ENCODE measurements around the gene CXCL12.

Gene CXCL12

GRCh38 chr10:44357023-44357540, 27.8 kb downstream of the CXCL12 start:
- Histone ChIP-seq H3K4me1 (ENCODE audit: insufficient read depth, low read length) (peaks cover 4% of the 10 kb centered on the region; the same call in 1 of the 2 replicates), H3K9ac (ENCODE audit: low read depth, low read length) (no peak overlapping the region), H3K4me3 (ENCODE audit: low read length) (no peak overlapping the region), H3K27me3 (ENCODE audit: insufficient read depth, low read length) (no peaks in the 10 kb centered on the region), H3K9me3 (ENCODE audit: insufficient read depth, low read depth, low read length) (no peaks in the 10 kb centered on the region), H3K27ac (ENCODE audit: low read depth, low read length) (no peak overlapping the region), H3K36me3 (ENCODE audit: insufficient read depth, low read length) (no peaks in the 10 kb centered on the region)
- WGBS: 94% methylated on average over 10 of the region's 10 CpGs

GRCh38 chr10:44356139-44357022, 28.5 kb downstream of the CXCL12 start:
- Histone ChIP-seq H3K9ac (ENCODE audit: low read depth, low read length) (no peak overlapping the region), H3K4me3 (ENCODE audit: low read length) (no peak overlapping the region), H3K9me3 (ENCODE audit: insufficient read depth, low read depth, low read length) (no peaks in the 10 kb centered on the region), H3K4me1 (ENCODE audit: insufficient read depth, low read length) (peaks cover 6% of the 10 kb centered on the region; the same call in 1 of the 2 replicates), H3K27me3 (ENCODE audit: insufficient read depth, low read length) (no peaks in the 10 kb centered on the region), H3K27ac (ENCODE audit: low read depth, low read length) (no peak overlapping the region), H3K36me3 (ENCODE audit: insufficient read depth, low read length) (no peaks in the 10 kb centered on the region)
- WGBS: 79% methylated on average over 19 of the region's 20 CpGs

GRCh38 chr10:44355630-44356029, 29.3 kb downstream of the CXCL12 start:
- Histone ChIP-seq H3K4me1 (ENCODE audit: insufficient read depth, low read length) (peaks cover 6% of the 10 kb centered on the region; the same call in 1 of the 2 replicates), H3K4me3 (ENCODE audit: low read length) (no peak overlapping the region), H3K27me3 (ENCODE audit: insufficient read depth, low read length) (no peaks in the 10 kb centered on the region), H3K27ac (ENCODE audit: low read depth, low read length) (no peak overlapping the region), H3K36me3 (ENCODE audit: insufficient read depth, low read length) (no peaks in the 10 kb centered on the region), H3K9ac (ENCODE audit: low read depth, low read length) (no peak overlapping the region), H3K9me3 (ENCODE audit: insufficient read depth, low read depth, low read length) (no peaks in the 10 kb centered on the region)
- WGBS: 90% methylated on average over 3 of the region's 3 CpGs

GRCh38 chr10:44354771-44355170, 30.1 kb downstream of the CXCL12 start:
- H3K4me3 ChIP-seq (ENCODE audit: low read length): no peak overlapping the region
- no peak overlapping the region for H3K27ac ChIP-seq (ENCODE audit: low read depth, low read length)
- no peaks in the 10 kb centered on the region for H3K36me3 ChIP-seq (ENCODE audit: insufficient read depth, low read length)
- H3K9ac ChIP-seq (ENCODE audit: low read depth, low read length): no peak overlapping the region
- H3K4me1 ChIP-seq (ENCODE audit: insufficient read depth, low read length): peaks cover 6% of the 10 kb centered on the region; the same call in 1 of the 2 replicates
- no peaks in the 10 kb centered on the region for H3K27me3 ChIP-seq (ENCODE audit: insufficient read depth, low read length)
- H3K9me3 ChIP-seq (ENCODE audit: insufficient read depth, low read depth, low read length): no peaks in the 10 kb centered on the region
- 93% methylated on average over 2 of the region's 2 CpGs for WGBS

GRCh38 chr10:44353721-44354120, 31.2 kb downstream of the CXCL12 start:
- H3K27ac ChIP-seq (ENCODE audit: low read depth, low read length): no peak overlapping the region
- WGBS: 96% methylated on average over 7 of the region's 7 CpGs
- no peak overlapping the region for H3K4me3 ChIP-seq (ENCODE audit: low read length)
- no peaks in the 10 kb centered on the region for H3K27me3 ChIP-seq (ENCODE audit: insufficient read depth, low read length)
- no peaks in the 10 kb centered on the region for H3K36me3 ChIP-seq (ENCODE audit: insufficient read depth, low read length)
- H3K9me3 ChIP-seq (ENCODE audit: insufficient read depth, low read depth, low read length): no peaks in the 10 kb centered on the region
- H3K9ac ChIP-seq (ENCODE audit: low read depth, low read length): no peak overlapping the region
- peaks cover 6% of the 10 kb centered on the region; the same call in 1 of the 2 replicates for H3K4me1 ChIP-seq (ENCODE audit: insufficient read depth, low read length)

- H3K4me1 ChIP-seq (ENCODE audit: insufficient read depth, low read length): peaks cover 6% of the 10 kb centered on the region; the same call in 1 of the 2 replicates
- H3K27ac ChIP-seq (ENCODE audit: low read depth, low read length): no peak overlapping the region
Observed at GRCh38 chr10:44353128-44353390, 31.8 kb downstream of the CXCL12 start.

GRCh38 chr10:44352316-44353127, 32.4 kb downstream of the CXCL12 start:
- no peak overlapping the region for H3K9ac ChIP-seq (ENCODE audit: low read depth, low read length)
- no peaks in the 10 kb centered on the region for H3K36me3 ChIP-seq (ENCODE audit: insufficient read depth, low read length)
- H3K27ac ChIP-seq (ENCODE audit: low read depth, low read length): no peak overlapping the region
- no peaks in the 10 kb centered on the region for H3K27me3 ChIP-seq (ENCODE audit: insufficient read depth, low read length)
- 84% methylated on average over 11 of the region's 11 CpGs for WGBS
- H3K4me3 ChIP-seq (ENCODE audit: low read length): no peak overlapping the region
- H3K9me3 ChIP-seq (ENCODE audit: insufficient read depth, low read depth, low read length): no peaks in the 10 kb centered on the region
- peaks cover 6% of the 10 kb centered on the region; the same call in 1 of the 2 replicates for H3K4me1 ChIP-seq (ENCODE audit: insufficient read depth, low read length)

More at GRCh38 chr10:44353128-44353390, 31.8 kb downstream of the CXCL12 start:
- WGBS: 95% methylated on average over 4 of the region's 4 CpGs
- no peaks in the 10 kb centered on the region for H3K9me3 ChIP-seq (ENCODE audit: insufficient read depth, low read depth, low read length)
- H3K36me3 ChIP-seq (ENCODE audit: insufficient read depth, low read length): no peaks in the 10 kb centered on the region
- H3K27me3 ChIP-seq (ENCODE audit: insufficient read depth, low read length): no peaks in the 10 kb centered on the region
- H3K4me3 ChIP-seq (ENCODE audit: low read length): no peak overlapping the region
- H3K9ac ChIP-seq (ENCODE audit: low read depth, low read length): no peak overlapping the region

- no peak overlapping the region for H3K4me3 ChIP-seq (ENCODE audit: low read length)
- no peaks in the 10 kb centered on the region for H3K9me3 ChIP-seq (ENCODE audit: insufficient read depth, low read depth, low read length)
- no peaks in the 10 kb centered on the region for H3K27me3 ChIP-seq (ENCODE audit: insufficient read depth, low read length)
- H3K9ac ChIP-seq (ENCODE audit: low read depth, low read length): no peak overlapping the region
- H3K27ac ChIP-seq (ENCODE audit: low read depth, low read length): no peak overlapping the region
- H3K36me3 ChIP-seq (ENCODE audit: insufficient read depth, low read length): no peaks in the 10 kb centered on the region
- 95% methylated on average over 5 of the region's 5 CpGs for WGBS
- peaks cover 14% of the 10 kb centered on the region for H3K4me1 ChIP-seq (ENCODE audit: insufficient read depth, low read length)
Observed at GRCh38 chr10:44348496-44348895, 36.4 kb downstream of the CXCL12 start.

GRCh38 chr10:44347609-44348400, 37.1 kb downstream of the CXCL12 start:
- no peaks in the 10 kb centered on the region for H3K36me3 ChIP-seq (ENCODE audit: insufficient read depth, low read length)
- peaks cover 14% of the 10 kb centered on the region for H3K4me1 ChIP-seq (ENCODE audit: insufficient read depth, low read length)
- H3K4me3 ChIP-seq (ENCODE audit: low read length): no peak overlapping the region
- H3K9ac ChIP-seq (ENCODE audit: low read depth, low read length): no peak overlapping the region
- no peaks in the 10 kb centered on the region for H3K27me3 ChIP-seq (ENCODE audit: insufficient read depth, low read length)
- H3K27ac ChIP-seq (ENCODE audit: low read depth, low read length): no peak overlapping the region
- H3K9me3 ChIP-seq (ENCODE audit: insufficient read depth, low read depth, low read length): no peaks in the 10 kb centered on the region
- 87% methylated on average over 10 of the region's 10 CpGs for WGBS

- no peaks in the 10 kb centered on the region for H3K27me3 ChIP-seq (ENCODE audit: insufficient read depth, low read length)
Observed at GRCh38 chr10:44344727-44345126, 40.2 kb downstream of the CXCL12 start.

More at GRCh38 chr10:44344727-44345126, 40.2 kb downstream of the CXCL12 start:
- Histone ChIP-seq H3K9me3 (ENCODE audit: insufficient read depth, low read depth, low read length) (no peaks in the 10 kb centered on the region), H3K4me3 (ENCODE audit: low read length) (no peak overlapping the region), H3K9ac (ENCODE audit: low read depth, low read length) (no peak overlapping the region), H3K27ac (ENCODE audit: low read depth, low read length) (no peak overlapping the region), H3K36me3 (ENCODE audit: insufficient read depth, low read length) (no peaks in the 10 kb centered on the region), H3K4me1 (ENCODE audit: insufficient read depth, low read length) (peaks cover 11% of the 10 kb centered on the region)
- WGBS: 94% methylated on average over 6 of the region's 6 CpGs
